ENCODE data around the gene CNP.
"Not testable (repeated sequence)": the region's sequence is repeated elsewhere in the genome, so short reads cannot be mapped to it uniquely, and the experiment has no call there.

Gene CNP

DNA sequence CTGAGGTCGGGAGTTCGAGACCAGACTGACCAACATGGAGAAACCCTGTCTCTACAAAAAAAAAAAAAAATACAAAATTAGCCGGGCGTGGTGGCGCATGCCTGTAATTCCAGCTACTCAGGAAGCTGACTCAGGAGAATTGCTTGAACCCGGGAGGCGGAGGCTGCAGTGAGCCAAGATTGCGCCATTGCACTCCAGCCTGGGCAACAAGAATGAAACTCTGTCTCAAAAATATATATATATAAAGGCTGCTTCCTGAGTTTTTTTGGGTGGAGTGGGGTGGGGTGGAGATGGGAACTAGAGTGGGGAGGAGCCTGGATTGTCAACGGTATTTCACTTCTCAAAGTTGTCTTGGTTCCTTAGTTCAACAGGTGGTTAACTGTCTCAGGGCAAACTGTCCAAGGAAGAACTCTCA lies 43.7 kb downstream of the CNP start:
- DNase-seq, result not testable (repeated sequence)

DNA sequence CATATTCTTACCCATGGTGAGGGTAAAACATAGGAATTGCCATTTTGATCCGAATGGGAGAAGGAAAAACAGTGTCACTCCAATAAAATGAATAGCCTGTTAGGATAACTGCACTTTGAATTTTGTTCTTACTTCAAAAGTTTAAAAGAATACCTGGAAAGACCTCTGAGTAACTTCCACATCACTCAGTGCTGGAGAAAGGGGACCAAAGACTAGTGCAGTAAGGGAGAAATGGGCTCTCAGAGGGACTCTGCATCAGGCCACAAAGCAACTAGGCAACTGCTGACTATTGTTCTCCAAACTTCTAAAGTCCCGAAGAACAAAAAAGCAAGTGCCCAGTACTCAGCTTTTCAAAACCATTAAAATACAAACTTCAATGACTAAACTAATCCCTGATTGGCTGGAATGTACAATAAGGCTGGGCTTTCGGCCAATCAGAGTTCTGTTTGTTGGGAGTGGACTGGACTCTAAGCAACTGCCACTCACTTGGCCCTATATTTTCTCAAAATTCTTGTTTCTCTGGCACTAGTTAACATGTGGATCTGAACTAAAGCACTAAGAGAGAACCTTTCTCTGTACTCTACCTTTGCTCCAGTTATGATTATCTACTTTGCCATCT lies 44.4 kb downstream of the CNP start:
- DNase-seq, result peak; percentile 72

DNA sequence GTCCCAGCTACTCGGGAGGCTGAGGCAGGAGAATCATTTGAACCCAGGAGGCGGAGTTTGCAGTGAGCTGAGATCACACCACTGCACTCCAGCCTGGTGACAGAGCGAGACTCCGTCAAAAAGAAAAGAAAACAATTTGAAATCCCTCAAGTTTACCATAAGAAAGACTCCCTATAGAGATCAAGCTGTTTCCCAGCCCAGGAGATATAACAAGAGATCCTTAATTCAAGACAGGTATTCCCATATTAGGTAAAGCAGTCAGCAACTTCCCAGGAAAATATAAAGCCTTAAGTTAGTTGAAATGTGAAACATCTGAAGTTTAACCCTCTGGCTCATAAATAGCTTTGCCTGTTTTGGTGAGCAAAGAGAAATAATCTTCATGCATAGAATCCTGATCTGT lies 45.8 kb downstream of the CNP start:
- not testable (repeated sequence) for DNase-seq

DNA sequence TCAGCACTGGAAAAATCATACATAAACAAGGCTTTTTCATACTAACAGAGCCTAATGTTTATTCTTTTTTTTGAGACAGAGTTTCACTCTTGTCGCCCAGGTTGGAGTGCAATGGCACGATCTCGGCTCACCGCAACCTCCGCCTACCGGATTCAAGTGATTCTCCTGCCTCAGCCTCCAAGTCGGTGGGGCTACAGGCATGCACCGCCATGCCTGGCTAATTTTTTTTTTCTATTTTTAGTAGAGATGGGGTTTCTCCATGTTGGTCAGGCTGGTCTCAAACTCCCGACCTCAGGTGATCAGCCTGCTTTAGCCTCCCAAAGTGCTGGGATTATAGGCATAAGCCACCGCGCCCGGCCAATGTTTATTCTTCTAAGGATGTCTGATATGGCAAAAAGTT lies 47.1 kb downstream of the CNP start:
- not testable (repeated sequence) for DNase-seq

DNA sequence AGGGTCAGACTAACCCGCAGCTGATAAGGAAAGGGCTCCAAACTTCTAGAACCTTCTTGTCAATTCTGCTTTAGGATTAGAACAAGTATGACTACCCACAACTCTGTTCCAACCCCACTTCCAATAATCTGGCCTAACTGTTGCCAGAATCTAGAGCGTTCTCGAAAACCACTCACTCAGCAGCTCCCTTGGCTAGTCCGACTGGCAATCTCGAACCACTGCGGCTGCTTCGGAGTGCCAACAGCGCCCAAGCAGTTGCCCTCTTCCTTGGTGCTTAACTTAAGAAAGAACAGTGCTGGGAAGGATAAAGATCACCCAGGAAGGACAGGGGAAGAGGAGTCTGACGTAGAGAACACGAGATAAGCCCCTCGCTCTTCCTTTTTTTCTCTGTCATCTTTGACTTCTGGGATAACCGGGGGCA lies 49.8 kb downstream of the CNP start:
- peak; percentile 61 for DNase-seq

DNA sequence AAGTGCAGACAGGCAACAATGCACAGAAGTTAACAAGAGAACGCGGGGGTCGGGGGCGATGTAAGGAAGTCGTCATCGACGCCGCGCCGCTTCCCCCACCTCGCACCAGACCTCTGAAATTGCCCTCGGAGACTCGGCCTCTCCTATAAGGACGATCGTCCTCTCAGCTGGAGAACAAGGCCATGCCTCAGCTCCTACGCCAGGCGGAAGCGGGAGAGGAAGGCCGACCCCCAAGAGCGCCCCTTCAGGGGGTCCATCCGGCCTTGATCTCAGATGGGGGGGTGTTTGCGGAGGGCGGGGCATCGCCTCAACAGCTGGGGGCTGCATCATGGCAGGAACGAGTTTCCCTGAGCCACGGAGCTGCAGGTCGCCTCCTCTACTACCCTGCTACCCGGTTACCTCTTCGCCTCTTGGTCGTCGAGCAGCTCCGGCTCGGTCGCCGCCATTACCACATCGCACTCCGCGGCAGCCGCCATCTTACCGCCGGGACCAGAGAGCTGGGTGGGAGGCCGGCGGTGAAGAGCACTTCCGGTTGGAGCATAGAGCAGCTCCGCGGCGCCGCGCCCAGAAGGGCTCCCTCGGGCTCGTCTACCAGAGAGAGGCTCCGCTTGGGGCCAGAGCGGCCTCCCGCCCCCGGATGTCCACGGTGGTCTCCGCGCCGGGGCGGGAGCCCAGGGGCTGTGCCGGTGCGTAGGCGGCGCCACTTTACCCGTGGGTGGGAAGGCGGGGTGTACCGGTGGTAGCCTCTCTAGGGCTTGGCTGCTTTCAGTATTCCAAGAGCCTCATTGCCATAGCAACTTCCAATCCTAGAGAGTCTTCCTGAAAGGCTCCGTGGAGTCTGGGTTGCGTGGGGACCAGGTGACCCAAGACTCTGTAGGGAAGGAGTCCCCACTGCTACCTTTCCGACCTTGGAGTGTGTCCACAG lies 50.6 kb downstream of the CNP start, which contains the start of gene DNAJC7:
DNAJC7 (minus strand) TSS at position 499 of the 925 bp plus-strand sequence; CDS start at position 476, 23 bp downstream.
- peak; percentile 96 for DNase-seq

DNA sequence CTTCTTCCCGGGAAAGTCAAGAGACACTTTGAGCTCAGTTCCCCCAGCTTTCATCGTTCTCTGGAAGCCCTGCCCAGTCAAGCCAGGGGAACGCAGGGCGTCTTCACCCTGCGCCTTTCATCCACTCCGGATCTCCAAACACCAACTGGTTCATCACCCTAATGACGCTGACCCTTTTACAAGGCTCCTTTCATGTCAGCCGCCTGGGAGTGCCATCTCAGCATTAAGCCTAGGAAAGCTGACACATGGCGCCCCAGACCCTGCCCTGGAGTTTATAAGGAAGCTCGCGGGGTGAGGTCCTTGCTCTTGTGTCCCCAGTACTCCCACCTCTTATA lies 51.2 kb downstream of the CNP start:
- DNase-seq, result peak; percentile 76

DNA sequence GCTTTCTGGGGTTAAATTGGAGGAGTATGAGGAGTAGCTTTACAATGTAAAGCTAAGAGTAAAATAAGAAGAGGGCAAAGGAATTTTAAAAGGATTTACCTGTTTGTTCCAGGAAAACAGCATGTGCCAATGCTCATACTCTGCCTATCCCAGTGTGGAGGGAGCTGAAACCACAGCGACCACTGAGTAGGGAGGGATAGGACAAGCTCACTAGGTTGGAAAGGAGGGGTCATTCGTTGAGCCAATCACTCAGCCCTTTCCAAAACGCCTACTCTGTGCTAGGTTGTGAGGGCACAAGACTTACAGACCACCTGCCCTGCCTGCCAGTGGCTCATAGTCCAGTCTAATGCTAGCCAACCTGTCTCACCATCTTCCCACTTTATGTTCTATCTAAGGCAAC lies 51.7 kb downstream of the CNP start:
- DNase-seq, result peak; percentile 72

DNA sequence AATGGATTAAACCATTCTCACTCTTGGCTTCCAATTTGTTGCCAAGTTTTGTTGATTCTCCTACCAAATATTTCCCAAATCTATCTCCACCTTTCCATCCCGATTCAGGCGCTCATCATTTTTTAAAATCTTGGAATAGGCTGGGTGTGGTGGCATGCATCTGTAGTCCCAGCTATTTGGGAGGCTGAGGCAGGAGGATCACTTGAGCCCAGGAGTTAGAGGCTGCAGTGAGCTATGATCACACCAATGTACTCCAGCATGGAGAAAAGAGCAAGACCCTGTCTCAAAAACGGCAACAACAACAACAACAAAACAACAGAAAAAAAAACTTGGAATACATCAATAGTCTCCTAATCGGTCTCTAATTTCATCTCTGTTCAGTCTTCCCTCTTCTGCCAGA lies 52.4 kb downstream of the CNP start:
- DNase-seq, result no peak

DNA sequence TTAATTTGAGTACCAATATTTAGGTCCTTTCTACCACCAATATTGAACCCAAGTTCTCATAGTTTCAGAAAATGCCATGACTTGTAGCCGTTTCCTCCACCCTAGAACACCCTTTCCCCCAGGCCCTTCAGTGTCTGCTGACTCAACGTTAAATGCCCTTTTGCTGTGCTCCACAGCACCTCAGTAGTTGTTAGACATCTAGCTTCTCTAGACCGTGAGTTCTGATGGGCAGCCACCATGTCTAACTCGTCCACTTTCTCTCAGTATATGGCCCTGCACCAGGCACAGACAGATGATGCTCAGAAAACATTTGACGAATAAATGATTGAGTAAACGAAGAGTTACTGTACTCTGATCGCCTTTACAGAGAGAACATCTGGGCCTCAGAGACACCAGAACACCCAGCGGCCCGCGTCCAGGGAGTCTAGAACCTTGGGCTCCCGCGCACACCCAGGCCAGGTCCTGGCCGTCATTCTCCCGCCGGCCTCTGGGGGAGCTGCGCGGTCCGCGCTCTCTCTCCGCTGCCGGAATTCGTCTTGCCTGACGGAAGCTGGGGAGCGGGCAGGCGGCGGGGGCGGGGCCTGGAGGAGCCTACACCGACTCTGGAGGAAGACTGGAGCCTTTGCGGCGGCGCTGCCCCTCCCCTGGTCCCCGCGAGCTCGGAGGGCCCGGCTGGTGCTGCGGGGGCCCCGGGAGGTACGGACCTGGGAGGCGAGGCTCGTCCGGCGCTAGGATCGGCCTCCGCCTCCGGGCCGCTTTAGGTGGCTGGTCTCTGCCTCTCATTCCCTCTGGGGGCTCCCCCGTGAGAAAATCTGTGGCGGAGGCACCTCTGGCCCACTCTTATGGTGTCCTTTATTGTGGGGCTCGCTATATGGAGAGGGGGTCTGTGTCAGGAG lies 53.2 kb downstream of the CNP start, which contains the start of gene NKIRAS2:
NKIRAS2 (plus strand) TSS at position 582 of the 896 bp plus-strand sequence. CDS start 1,488 bp downstream, outside the sequence.
- peak; percentile 96 for DNase-seq

DNA sequence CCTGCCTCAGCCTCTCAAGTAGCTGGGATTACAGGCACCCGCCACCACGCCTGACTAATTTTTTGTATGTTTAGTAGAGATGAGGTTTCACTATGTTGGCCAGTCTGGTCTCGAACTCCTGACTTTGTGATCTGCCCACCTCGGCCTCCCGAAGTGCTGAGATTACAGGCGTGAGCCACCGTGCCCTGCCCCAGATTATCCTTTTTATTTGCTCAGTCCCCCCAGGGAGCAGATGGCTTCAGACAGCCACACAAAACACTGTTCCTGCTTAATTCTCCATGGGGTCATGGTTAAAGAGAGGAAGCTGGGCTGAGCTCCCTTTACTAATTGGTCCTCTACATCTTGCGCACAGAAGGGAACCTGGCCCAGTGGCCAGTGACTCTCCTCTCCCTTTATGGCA lies 54.2 kb downstream of the CNP start:
- DNase-seq, result not testable (repeated sequence)

DNA sequence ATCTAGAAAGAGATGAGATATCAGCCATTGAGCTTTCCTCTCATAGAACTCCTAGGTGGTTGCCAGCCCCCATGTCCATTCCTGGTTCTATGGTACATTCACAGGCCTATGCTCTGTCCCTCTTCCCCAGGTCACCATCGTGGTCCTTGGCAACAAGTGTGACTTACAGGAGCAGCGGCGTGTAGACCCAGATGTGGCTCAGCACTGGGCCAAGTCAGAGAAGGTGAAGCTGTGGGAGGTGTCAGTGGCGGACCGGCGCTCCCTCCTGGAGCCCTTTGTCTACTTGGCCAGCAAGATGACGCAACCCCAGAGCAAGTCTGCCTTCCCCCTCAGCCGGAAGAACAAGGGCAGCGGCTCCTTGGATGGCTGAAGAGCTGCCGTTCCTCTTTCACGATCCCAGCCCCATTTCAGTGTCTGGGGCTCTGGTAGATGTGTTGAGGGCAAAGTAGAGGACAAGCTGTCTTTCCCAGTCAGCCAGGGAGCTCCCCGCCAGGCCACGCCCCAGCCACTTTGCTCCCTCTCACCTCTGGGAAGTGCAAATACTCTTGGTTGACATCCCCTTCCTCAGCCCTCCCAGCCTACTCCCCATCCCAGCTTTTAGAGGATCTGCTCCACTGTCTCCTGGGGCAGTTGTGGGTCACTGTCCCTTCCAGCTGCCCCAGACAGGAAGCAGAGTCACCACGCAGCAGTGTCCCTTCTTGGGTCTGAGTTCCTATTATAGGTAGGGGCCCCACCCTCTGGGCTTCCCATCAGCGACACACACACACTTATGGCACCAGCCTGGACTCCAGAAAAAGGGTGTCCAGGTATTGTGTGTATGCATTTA lies 57.1 kb downstream of the CNP start:
- peak; percentile 33 for DNase-seq

DNA sequence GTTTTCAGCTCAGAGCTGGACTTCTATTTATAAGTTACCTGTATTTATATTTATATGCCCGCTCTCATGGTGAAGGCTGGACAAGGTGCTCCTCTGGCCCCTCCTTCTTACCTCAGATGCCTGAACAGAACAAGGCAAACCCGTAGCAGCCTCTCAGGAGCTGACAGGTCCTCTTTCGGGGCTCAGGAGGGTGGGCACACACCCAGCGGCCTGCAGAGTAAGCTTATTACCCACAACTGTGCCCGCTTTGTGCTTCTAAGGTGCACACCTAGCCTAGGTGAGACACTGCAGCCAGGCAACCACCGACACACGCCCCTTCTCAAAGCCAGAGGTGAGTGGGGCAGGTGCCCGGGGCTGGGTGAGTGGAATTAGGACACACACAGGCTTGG lies 58.6 kb downstream of the CNP start:
- DNase-seq, result no peak

DNA sequence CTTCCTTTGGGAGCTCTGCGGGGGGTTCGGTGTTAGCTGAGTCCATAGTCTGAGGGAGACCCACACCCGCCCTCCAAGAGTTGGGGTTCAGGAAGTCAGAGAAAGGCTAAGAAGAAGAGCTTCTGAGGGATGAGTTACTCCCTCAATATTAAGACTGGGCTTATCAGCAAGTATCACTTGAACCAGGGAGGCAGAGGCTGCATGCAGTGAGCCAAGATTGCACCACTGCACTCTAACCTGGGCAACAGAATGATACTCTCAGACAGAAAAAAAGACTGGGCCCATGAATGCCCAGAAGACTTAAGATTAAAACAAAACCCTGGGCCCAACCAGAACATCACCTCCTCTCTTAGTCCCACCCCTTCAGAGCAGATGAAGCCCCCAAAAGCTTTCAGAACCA lies 59.3 kb downstream of the CNP start:
- DNase-seq, result peak; percentile 73

DNA sequence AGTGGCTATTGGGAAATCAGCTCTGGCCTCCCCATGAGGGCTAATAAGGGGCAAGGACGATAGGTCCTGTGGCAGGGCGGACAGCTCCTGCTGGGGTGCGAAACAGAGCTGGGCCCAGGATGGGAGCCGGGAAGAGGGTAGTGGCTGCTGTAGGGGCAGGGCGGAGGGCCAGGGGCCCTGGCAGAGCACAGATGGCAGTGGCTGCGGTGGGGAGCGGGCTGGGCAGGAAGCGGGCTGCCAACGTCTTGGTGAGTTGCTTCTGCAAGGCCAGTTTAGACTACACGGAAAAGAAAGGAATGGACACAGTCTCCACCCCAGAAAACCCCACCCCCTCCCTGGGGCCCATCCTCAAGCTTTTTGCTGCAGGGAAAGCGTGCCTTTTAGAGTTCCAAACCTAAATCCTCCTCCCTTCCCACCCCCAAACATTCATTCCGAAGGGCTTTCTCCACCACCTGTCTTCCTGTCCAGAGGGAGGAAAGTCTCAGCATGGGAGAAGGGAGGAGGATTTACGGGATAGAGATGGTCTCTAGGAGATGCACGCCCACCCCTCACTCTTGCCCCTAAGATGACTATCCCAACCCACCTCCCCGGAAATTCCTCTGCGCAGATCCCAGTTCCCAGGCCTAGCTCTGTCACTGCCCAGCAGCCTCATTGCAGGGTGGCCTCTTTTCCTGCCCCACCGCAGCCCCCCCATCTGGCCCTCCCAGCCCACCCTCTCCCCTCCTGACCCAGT lies 60.4 kb downstream of the CNP start:
- DNase-seq, result peak; percentile 63
